Nephron progenitor cell (in vitro differentiated cells): ENCODE data around the gene FOXL3.

ENCODE experiments used
- DNase-seq: peaks from one replicate; pipeline ENCODE4 v3.0.0; 2021
- H3K27ac Mint-ChIP-seq: 2 replicates; pipeline ENCODE4 v1.8.0; 2021; ENCODE audit warnings: mild to moderate bottlenecking, moderate library complexity, mixed read lengths
- H3K27me3 Mint-ChIP-seq: 2 replicates; pipeline ENCODE4 v1.8.0; 2021; ENCODE audit warnings: mild to moderate bottlenecking, low read depth, mixed read lengths; ENCODE audit not compliant: poor library complexity
- H3K36me3 Mint-ChIP-seq: 2 replicates; pipeline ENCODE4 v1.8.0; 2021; ENCODE audit warnings: low read depth, mixed read lengths
- H3K4me1 Mint-ChIP-seq: 2 replicates; pipeline ENCODE4 v1.8.0; 2021; ENCODE audit warnings: mixed read lengths
- H3K4me3 Mint-ChIP-seq: 2 replicates; pipeline ENCODE4 v1.8.0; 2021; ENCODE audit warnings: mild to moderate bottlenecking, moderate library complexity, mixed read lengths
- H3K9me3 Mint-ChIP-seq: 2 replicates; pipeline ENCODE4 v1.8.0; 2021; ENCODE audit warnings: mild to moderate bottlenecking, moderate library complexity, mixed read lengths
- TF ChIP-seq, protein P1 (sequence below): fragments of 200-600 bp; sonication (generic); IDR thresholded peaks from 2 replicates; pipeline ENCODE4 v1.5.0; 2021; ENCODE audit warnings: antibody characterized with exemption

The FOXL3 gene

DNA sequence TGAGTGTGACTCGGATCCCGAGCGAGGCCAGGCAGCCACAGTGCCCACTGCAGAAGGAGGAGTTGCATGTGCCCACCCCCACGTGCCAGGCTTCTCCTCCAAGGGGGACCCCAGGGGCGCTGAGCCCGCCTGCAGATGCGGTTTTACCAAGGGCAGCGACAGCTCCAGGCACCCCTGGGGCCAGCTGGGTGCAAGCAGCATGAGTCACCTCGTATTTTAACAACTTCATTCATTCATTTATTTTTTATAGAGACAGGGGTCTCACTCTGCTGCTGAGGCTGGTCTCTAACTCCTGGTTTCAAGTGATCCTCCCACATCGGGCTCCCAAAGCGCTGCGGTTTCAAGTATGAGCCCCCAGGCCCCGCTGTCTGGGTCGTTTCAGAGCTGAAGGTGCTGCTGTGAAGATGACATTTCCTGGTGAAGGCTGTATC lies 1.3 kb upstream of the FOXL3 start:
- no peak for DNase-seq
- Mint-ChIP-seq H3K27me3 (peaks cover 79% of the 10 kb centered on the region), H3K36me3 (no peaks in the 10 kb centered on the region), H3K4me3 (no peak overlapping the region), H3K27ac (no peak overlapping the region), H3K9me3 (peaks cover 32% of the 10 kb centered on the region), H3K4me1 (peaks cover 18% of the 10 kb centered on the region)
- TF ChIP-seq, protein P1, sequence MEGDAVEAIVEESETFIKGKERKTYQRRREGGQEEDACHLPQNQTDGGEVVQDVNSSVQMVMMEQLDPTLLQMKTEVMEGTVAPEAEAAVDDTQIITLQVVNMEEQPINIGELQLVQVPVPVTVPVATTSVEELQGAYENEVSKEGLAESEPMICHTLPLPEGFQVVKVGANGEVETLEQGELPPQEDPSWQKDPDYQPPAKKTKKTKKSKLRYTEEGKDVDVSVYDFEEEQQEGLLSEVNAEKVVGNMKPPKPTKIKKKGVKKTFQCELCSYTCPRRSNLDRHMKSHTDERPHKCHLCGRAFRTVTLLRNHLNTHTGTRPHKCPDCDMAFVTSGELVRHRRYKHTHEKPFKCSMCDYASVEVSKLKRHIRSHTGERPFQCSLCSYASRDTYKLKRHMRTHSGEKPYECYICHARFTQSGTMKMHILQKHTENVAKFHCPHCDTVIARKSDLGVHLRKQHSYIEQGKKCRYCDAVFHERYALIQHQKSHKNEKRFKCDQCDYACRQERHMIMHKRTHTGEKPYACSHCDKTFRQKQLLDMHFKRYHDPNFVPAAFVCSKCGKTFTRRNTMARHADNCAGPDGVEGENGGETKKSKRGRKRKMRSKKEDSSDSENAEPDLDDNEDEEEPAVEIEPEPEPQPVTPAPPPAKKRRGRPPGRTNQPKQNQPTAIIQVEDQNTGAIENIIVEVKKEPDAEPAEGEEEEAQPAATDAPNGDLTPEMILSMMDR = no peak

DNA sequence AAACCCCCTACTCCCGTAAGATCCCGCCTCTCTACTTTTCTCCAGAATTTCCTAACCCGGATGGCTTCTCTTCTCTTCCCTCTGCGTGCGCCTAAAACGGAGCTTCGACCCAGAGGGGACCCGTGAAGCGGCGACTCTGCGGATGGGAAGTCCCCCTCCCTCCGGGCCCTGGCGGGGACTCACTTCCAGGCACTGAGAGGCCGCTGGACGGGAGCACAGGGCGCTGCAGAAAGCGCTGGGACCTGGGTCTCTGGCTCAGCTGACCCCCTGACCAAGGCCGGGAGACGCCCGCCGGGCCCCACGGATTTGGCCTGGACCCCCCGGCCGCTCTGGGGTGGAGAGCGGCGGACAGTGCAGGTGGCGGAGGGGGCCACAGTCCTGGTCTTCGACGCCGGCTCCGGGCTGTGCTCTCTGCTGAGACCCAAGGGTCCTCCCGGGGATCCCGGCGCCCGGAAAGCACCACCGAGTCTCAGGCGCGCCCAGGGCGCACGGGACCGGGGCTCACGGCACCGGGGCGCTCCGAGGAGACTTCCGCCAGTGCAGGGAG lies 688 bp upstream of the FOXL3 start:
- peaks cover 78% of the 10 kb centered on the region for H3K27me3 Mint-ChIP-seq
- TF ChIP-seq, protein P1 = no peak
- peaks cover 22% of the 10 kb centered on the region for H3K4me1 Mint-ChIP-seq
- no peak for DNase-seq
- peaks cover 31% of the 10 kb centered on the region for H3K9me3 Mint-ChIP-seq
- no peak overlapping the region for H3K4me3 Mint-ChIP-seq
- no peak overlapping the region for H3K27ac Mint-ChIP-seq
- H3K36me3 Mint-ChIP-seq = no peaks in the 10 kb centered on the region

DNA sequence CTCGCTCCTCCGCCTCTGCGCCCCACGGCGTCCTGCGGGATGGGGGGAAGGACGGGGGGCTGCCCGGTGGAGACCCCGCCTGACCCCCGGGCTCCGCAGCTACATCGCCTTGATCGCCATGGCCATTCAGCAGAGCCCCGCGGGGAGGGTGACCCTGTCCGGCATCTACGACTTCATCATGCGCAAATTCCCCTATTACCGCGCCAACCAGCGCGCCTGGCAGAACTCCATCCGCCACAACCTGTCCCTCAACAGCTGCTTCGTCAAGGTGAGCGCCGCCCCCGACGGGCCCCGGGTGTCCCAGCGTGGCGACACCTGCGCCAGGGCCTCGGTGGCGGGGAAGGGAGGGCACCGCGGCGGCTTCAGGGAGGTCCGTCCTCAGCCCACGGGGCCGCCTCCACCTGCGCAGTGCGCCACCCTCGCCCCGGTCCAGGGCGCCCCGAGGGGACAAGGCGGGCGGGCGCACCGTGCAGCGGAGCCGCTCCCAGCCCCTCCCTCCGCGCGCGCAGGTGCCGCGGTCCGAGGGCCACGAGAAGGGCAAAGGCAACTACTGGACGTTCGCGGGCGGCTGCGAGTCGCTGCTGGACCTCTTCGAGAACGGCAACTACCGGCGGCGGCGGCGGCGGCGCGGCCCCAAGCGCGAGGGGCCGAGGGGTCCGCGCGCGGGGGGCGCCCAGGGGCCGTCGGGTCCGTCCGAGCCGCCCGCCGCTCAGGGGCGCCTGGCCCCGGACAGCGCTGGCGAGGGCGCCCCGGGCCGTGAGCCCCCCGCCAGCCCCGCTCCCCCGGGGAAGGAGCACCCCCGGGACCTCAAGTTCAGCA lies 793 bp downstream of the FOXL3 start:
- H3K9me3 Mint-ChIP-seq = peaks cover 25% of the 10 kb centered on the region
- H3K27ac Mint-ChIP-seq = no peak overlapping the region
- no peak overlapping the region for H3K4me3 Mint-ChIP-seq
- TF ChIP-seq, protein P1 = no peak
- no peak for DNase-seq
- H3K27me3 Mint-ChIP-seq = peaks cover 81% of the 10 kb centered on the region
- H3K36me3 Mint-ChIP-seq = no peaks in the 10 kb centered on the region
- H3K4me1 Mint-ChIP-seq = peaks cover 22% of the 10 kb centered on the region

DNA sequence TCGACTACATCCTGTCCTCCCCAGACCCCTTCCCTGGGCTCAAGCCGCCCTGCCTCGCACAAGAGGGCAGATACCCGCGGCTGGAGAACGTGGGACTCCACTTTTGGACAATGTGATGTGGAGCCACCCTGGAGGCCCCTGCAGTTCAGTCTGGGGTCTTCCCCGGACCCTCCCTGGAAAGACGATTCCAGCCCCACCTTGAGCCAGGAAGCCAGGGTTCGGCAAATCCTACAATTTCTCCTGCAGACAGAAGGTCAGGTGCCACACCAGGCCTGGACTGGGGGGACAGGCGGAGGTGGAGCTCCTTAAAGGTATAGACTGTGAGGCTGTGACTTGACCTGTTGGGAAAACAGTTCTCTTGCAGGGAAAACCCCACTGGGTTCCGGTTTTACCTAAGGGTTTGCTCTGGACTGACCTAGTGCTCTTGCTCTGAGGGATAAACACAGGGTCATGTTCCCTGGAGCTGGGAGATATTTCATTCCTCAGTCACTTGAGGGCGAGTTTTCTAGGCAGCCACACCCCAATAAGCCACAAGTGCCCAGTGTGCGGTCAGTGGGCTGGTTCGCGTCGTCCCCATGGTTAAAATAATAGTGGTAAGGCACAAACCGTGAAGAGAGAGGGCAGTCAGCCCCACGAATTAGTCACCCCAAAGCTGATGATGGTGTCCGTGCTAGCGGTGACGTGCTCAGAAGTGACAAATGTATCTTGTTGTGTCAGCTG lies 1.6 kb downstream of the FOXL3 start:
- peaks cover 22% of the 10 kb centered on the region for H3K4me1 Mint-ChIP-seq
- TF ChIP-seq, protein P1 = no peak
- no peak overlapping the region for H3K27ac Mint-ChIP-seq
- H3K36me3 Mint-ChIP-seq = no peaks in the 10 kb centered on the region
- H3K9me3 Mint-ChIP-seq = peaks cover 24% of the 10 kb centered on the region
- peaks cover 75% of the 10 kb centered on the region for H3K27me3 Mint-ChIP-seq
- no peak overlapping the region for H3K4me3 Mint-ChIP-seq
- DNase-seq = no peak

DNA sequence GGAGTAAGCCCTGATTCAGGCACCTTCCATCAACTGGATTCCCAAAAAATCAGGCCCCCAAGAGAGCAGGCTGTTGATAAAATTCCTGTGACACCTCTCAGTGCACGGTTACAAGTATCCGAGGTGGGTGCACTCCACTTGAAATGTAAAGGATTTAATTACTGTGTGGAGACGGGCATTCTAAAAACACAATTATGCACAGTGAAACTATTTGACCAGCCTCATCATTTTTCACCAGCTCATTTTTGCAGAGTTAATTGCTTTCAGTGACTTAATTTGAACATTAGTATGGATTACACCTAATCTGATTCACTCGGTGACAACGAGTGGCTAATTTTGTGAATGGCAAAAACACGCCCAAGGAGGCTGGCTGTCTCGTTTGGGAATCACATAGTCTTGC lies 2.3 kb downstream of the FOXL3 start:
- DNase-seq = no peak
- TF ChIP-seq, protein P1 = no peak
- Mint-ChIP-seq H3K27ac (no peak overlapping the region), H3K4me3 (no peak overlapping the region), H3K9me3 (peaks cover 24% of the 10 kb centered on the region), H3K36me3 (no peaks in the 10 kb centered on the region), H3K27me3 (peaks cover 72% of the 10 kb centered on the region), H3K4me1 (peaks cover 22% of the 10 kb centered on the region)
